ENCODE data around the gene FANCM.
"Not testable (repeated sequence)": the region's sequence is repeated elsewhere in the genome, so short reads cannot be mapped to it uniquely, and the experiment has no call there.

Gene FANCM

GRCh38 chr14:45142083-45142482, 6.4 kb downstream of the FANCM start:
- not testable (repeated sequence) for H3K14ac ChIP-seq (ENCODE audit: low read length in 2 of 2); H2BK15ac ChIP-seq (ENCODE audit: low read depth, poor library complexity, severe bottlenecking); H3K23ac ChIP-seq (ENCODE audit: low read length in 2 of 2); H2AK5ac ChIP-seq (ENCODE audit: low read length, severe bottlenecking); H3K4me2 ChIP-seq (ENCODE audit: low read length, poor library complexity, severe bottlenecking); H3K4me1 ChIP-seq (ENCODE audit: control insufficient read depth, insufficient read depth, low read depth, low read length); H3K9ac ChIP-seq (ENCODE audit: low read length); H3K4me3 ChIP-seq (ENCODE audit: insufficient read depth in 1 of 2, low read depth in 1 of 2, low read length in 2 of 2); H2BK5ac ChIP-seq (ENCODE audit: low read depth, low read length, poor library complexity, severe bottlenecking); H2BK120ac ChIP-seq (ENCODE audit: low read depth, low read length); H4K8ac ChIP-seq (ENCODE audit: low read length); H3K27me3 ChIP-seq (ENCODE audit: control insufficient read depth in 1 of 2, insufficient read depth in 1 of 2, low read length in 2 of 2); H3K9me3 ChIP-seq (ENCODE audit: control insufficient read depth, low read length); H3K4ac ChIP-seq (ENCODE audit: low read depth in 1 of 2, low read length in 2 of 2); H3K18ac ChIP-seq (ENCODE audit: low read depth in 1 of 2, low read length in 2 of 2); H2BK12ac ChIP-seq (ENCODE audit: low read length in 2 of 2); H2AFZ ChIP-seq (ENCODE audit: low read depth, low read length); H3K27ac ChIP-seq (ENCODE audit: low read length, poor library complexity, severe bottlenecking); H3K36me3 ChIP-seq (ENCODE audit: control insufficient read depth in 1 of 2, insufficient read depth in 2 of 2, low read depth in 1 of 2, low read length in 2 of 2); DNase-seq; H4K91ac ChIP-seq (ENCODE audit: low read length)
- H3K79me1 ChIP-seq (replicated peaks; ENCODE audit: low read length, poor library complexity, severe bottlenecking): peaks cover 30% of the 10 kb centered on the region
- WGBS: 98% methylated on average over 4 of the region's 8 CpGs

- Histone ChIP-seq H2BK120ac (ENCODE audit: low read depth, low read length) (no peak overlapping the region), H3K36me3 (ENCODE audit: control insufficient read depth in 1 of 2, insufficient read depth in 2 of 2, low read depth in 1 of 2, low read length in 2 of 2) (no peaks in the 10 kb centered on the region), H3K27me3 (ENCODE audit: control insufficient read depth in 1 of 2, insufficient read depth in 1 of 2, low read length in 2 of 2) (no peaks in the 10 kb centered on the region), H3K79me1 (replicated peaks; ENCODE audit: low read length, poor library complexity, severe bottlenecking) (peaks cover 35% of the 10 kb centered on the region), H3K4ac (ENCODE audit: low read depth in 1 of 2, low read length in 2 of 2) (no peak overlapping the region), H4K8ac (ENCODE audit: low read length) (no peak overlapping the region), H3K4me3 (ENCODE audit: insufficient read depth in 1 of 2, low read depth in 1 of 2, low read length in 2 of 2) (no peak overlapping the region), H4K91ac (ENCODE audit: low read length) (no peak overlapping the region), H2AFZ (ENCODE audit: low read depth, low read length) (no peak overlapping the region), H2AK5ac (ENCODE audit: low read length, severe bottlenecking) (no peak overlapping the region), H2BK12ac (ENCODE audit: low read length in 2 of 2) (no peak overlapping the region), H3K9me3 (ENCODE audit: control insufficient read depth, low read length) (no peaks in the 10 kb centered on the region), H2BK15ac (ENCODE audit: low read depth, poor library complexity, severe bottlenecking) (no peak overlapping the region), H3K23ac (ENCODE audit: low read length in 2 of 2) (no peak overlapping the region), H3K18ac (ENCODE audit: low read depth in 1 of 2, low read length in 2 of 2) (no peak overlapping the region), H3K27ac (ENCODE audit: low read length, poor library complexity, severe bottlenecking) (no peak overlapping the region), H3K9ac (ENCODE audit: low read length) (no peak overlapping the region), H2BK5ac (ENCODE audit: low read depth, low read length, poor library complexity, severe bottlenecking) (no peak overlapping the region), H3K4me2 (ENCODE audit: low read length, poor library complexity, severe bottlenecking) (no peak overlapping the region), H3K4me1 (ENCODE audit: control insufficient read depth, insufficient read depth, low read depth, low read length) (no peaks in the 10 kb centered on the region), H3K14ac (ENCODE audit: low read length in 2 of 2) (no peak overlapping the region)
- no peak for DNase-seq
These were observed 8.9 kb downstream of the FANCM start for GRCh38 chr14:45144658-45145057.

GRCh38 chr14:45145214-45145613, 9.5 kb downstream of the FANCM start:
- H2BK5ac ChIP-seq (ENCODE audit: low read depth, low read length, poor library complexity, severe bottlenecking): no peak overlapping the region
- no peak overlapping the region for H4K91ac ChIP-seq (ENCODE audit: low read length)
- no peak for DNase-seq
- H3K27me3 ChIP-seq (ENCODE audit: control insufficient read depth in 1 of 2, insufficient read depth in 1 of 2, low read length in 2 of 2): no peaks in the 10 kb centered on the region
- no peak overlapping the region for H3K4ac ChIP-seq (ENCODE audit: low read depth in 1 of 2, low read length in 2 of 2)
- H3K18ac ChIP-seq (ENCODE audit: low read depth in 1 of 2, low read length in 2 of 2): no peak overlapping the region
- H3K4me1 ChIP-seq (ENCODE audit: control insufficient read depth, insufficient read depth, low read depth, low read length): no peaks in the 10 kb centered on the region
- H2BK120ac ChIP-seq (ENCODE audit: low read depth, low read length): no peak overlapping the region
- no peak overlapping the region for H3K4me3 ChIP-seq (ENCODE audit: insufficient read depth in 1 of 2, low read depth in 1 of 2, low read length in 2 of 2)
- no peak overlapping the region for H3K14ac ChIP-seq (ENCODE audit: low read length in 2 of 2)
- no peaks in the 10 kb centered on the region for H3K9me3 ChIP-seq (ENCODE audit: control insufficient read depth, low read length)
- H2BK12ac ChIP-seq (ENCODE audit: low read length in 2 of 2): no peak overlapping the region
- H3K9ac ChIP-seq (ENCODE audit: low read length): no peak overlapping the region
- H3K79me1 ChIP-seq (replicated peaks; ENCODE audit: low read length, poor library complexity, severe bottlenecking): peaks cover 31% of the 10 kb centered on the region
- H2AK5ac ChIP-seq (ENCODE audit: low read length, severe bottlenecking): no peak overlapping the region
- no peak overlapping the region for H3K27ac ChIP-seq (ENCODE audit: low read length, poor library complexity, severe bottlenecking)
- no peak overlapping the region for H3K23ac ChIP-seq (ENCODE audit: low read length in 2 of 2)
- H2AFZ ChIP-seq (ENCODE audit: low read depth, low read length): no peak overlapping the region
- no peak overlapping the region for H4K8ac ChIP-seq (ENCODE audit: low read length)
- no peaks in the 10 kb centered on the region for H3K36me3 ChIP-seq (ENCODE audit: control insufficient read depth in 1 of 2, insufficient read depth in 2 of 2, low read depth in 1 of 2, low read length in 2 of 2)
- H3K4me2 ChIP-seq (ENCODE audit: low read length, poor library complexity, severe bottlenecking): no peak overlapping the region
- 97% methylated on average over 3 of the region's 3 CpGs for WGBS
- H2BK15ac ChIP-seq (ENCODE audit: low read depth, poor library complexity, severe bottlenecking): no peak overlapping the region

GRCh38 chr14:45149602-45150001, 13.9 kb downstream of the FANCM start:
- no peak overlapping the region for H2BK120ac ChIP-seq (ENCODE audit: low read depth, low read length)
- H3K79me1 ChIP-seq (replicated peaks; ENCODE audit: low read length, poor library complexity, severe bottlenecking): peaks cover 19% of the 10 kb centered on the region
- H3K27me3 ChIP-seq (ENCODE audit: control insufficient read depth in 1 of 2, insufficient read depth in 1 of 2, low read length in 2 of 2): no peaks in the 10 kb centered on the region
- H2AFZ ChIP-seq (ENCODE audit: low read depth, low read length): no peak overlapping the region
- H2AK5ac ChIP-seq (ENCODE audit: low read length, severe bottlenecking): no peak overlapping the region
- H3K4me3 ChIP-seq (ENCODE audit: insufficient read depth in 1 of 2, low read depth in 1 of 2, low read length in 2 of 2): no peak overlapping the region
- no peak overlapping the region for H3K4me2 ChIP-seq (ENCODE audit: low read length, poor library complexity, severe bottlenecking)
- H2BK5ac ChIP-seq (ENCODE audit: low read depth, low read length, poor library complexity, severe bottlenecking): no peak overlapping the region
- H3K4ac ChIP-seq (ENCODE audit: low read depth in 1 of 2, low read length in 2 of 2): no peak overlapping the region
- H3K9me3 ChIP-seq (ENCODE audit: control insufficient read depth, low read length): no peaks in the 10 kb centered on the region
- no peaks in the 10 kb centered on the region for H3K36me3 ChIP-seq (ENCODE audit: control insufficient read depth in 1 of 2, insufficient read depth in 2 of 2, low read depth in 1 of 2, low read length in 2 of 2)
- no peak overlapping the region for H2BK12ac ChIP-seq (ENCODE audit: low read length in 2 of 2)
- H3K27ac ChIP-seq (ENCODE audit: low read length, poor library complexity, severe bottlenecking): no peak overlapping the region
- no peak overlapping the region for H3K18ac ChIP-seq (ENCODE audit: low read depth in 1 of 2, low read length in 2 of 2)
- no peak overlapping the region for H3K14ac ChIP-seq (ENCODE audit: low read length in 2 of 2)
- H2BK15ac ChIP-seq (ENCODE audit: low read depth, poor library complexity, severe bottlenecking): no peak overlapping the region
- H3K9ac ChIP-seq (ENCODE audit: low read length): no peak overlapping the region
- H3K23ac ChIP-seq (ENCODE audit: low read length in 2 of 2): no peak overlapping the region
- H4K8ac ChIP-seq (ENCODE audit: low read length): no peak overlapping the region
- H3K4me1 ChIP-seq (ENCODE audit: control insufficient read depth, insufficient read depth, low read depth, low read length): no peaks in the 10 kb centered on the region
- no peak overlapping the region for H4K91ac ChIP-seq (ENCODE audit: low read length)
- no peak for DNase-seq
- WGBS: 88% methylated on average over 1 of the region's 3 CpGs
